Measurements from ENCODE around the gene ERBB2. TPM values are rescaled to one million over a fixed set of nuclear protein-coding genes. Genes with fewer than 3 reads are reported as not detected.
"Not testable (repeated sequence)": the region's sequence is repeated elsewhere in the genome, so short reads cannot be mapped to it uniquely, and the experiment has no call there.

ERBB2 gene
- total RNA-seq, 1 donor from 2014 or later, result 86.0 TPM

GRCh38 chr17:39759204-39759603 lies 59.3 kb downstream of the ERBB2 start:
- Mint-ChIP-seq H3K4me1 (ENCODE audit: low read depth) (peaks cover 20% of the 10 kb centered on the region), H3K36me3 (ENCODE audit: low read depth) (no peaks in the 10 kb centered on the region), H3K27me3 (ENCODE audit: low read depth) (peaks cover 14% of the 10 kb centered on the region), H3K27ac (ENCODE audit: unreplicated experiment) (no peak overlapping the region), H3K9me3 (ENCODE audit: low read depth) (no peaks in the 10 kb centered on the region), H3K4me3 (ENCODE audit: unreplicated experiment) (no peak overlapping the region)
- no peak for DNase-seq (ENCODE audit: low spot score)
- TF ChIP-seq CTCF (IDR thresholded peaks at IDR 0.05), result no peak

- no peak overlapping the region for H3K27ac Mint-ChIP-seq (ENCODE audit: unreplicated experiment)
- DNase-seq (ENCODE audit: low spot score), result no peak
- no peak overlapping the region for H3K4me3 Mint-ChIP-seq (ENCODE audit: unreplicated experiment)
- TF ChIP-seq CTCF (IDR thresholded peaks at IDR 0.05), result no peak
- peaks cover 4% of the 10 kb centered on the region for H3K9me3 Mint-ChIP-seq (ENCODE audit: low read depth)
- H3K27me3 Mint-ChIP-seq (ENCODE audit: low read depth), result peaks cover 31% of the 10 kb centered on the region
- H3K36me3 Mint-ChIP-seq (ENCODE audit: low read depth), result no peaks in the 10 kb centered on the region
- H3K4me1 Mint-ChIP-seq (ENCODE audit: low read depth), result peaks cover 14% of the 10 kb centered on the region
Observed at GRCh38 chr17:39761861-39762496, 62.1 kb downstream of the ERBB2 start.

GRCh38 chr17:39763051-39763820 lies 63.4 kb downstream of the ERBB2 start:
- peaks cover 34% of the 10 kb centered on the region for H3K27me3 Mint-ChIP-seq (ENCODE audit: low read depth)
- no peak overlapping the region for H3K4me3 Mint-ChIP-seq (ENCODE audit: unreplicated experiment)
- peaks cover 4% of the 10 kb centered on the region for H3K9me3 Mint-ChIP-seq (ENCODE audit: low read depth)
- H3K4me1 Mint-ChIP-seq (ENCODE audit: low read depth), result peaks cover 11% of the 10 kb centered on the region
- no peaks in the 10 kb centered on the region for H3K36me3 Mint-ChIP-seq (ENCODE audit: low read depth)
- TF ChIP-seq CTCF (IDR thresholded peaks at IDR 0.05), result no peak
- DNase-seq (ENCODE audit: low spot score), result no peak
- H3K27ac Mint-ChIP-seq (ENCODE audit: unreplicated experiment), result peak overlapping the region; percentile 53

- H3K27me3 Mint-ChIP-seq (ENCODE audit: low read depth), result peaks cover 33% of the 10 kb centered on the region
Observed at GRCh38 chr17:39764171-39764570, 64.3 kb downstream of the ERBB2 start.

GRCh38 chr17:39765175-39765574 lies 65.3 kb downstream of the ERBB2 start:
- Mint-ChIP-seq H3K36me3 (ENCODE audit: low read depth) (no peaks in the 10 kb centered on the region), H3K4me3 (ENCODE audit: unreplicated experiment) (no peak overlapping the region), H3K4me1 (ENCODE audit: low read depth) (peaks cover 11% of the 10 kb centered on the region), H3K27me3 (ENCODE audit: low read depth) (peaks cover 28% of the 10 kb centered on the region), H3K27ac (ENCODE audit: unreplicated experiment) (no peak overlapping the region), H3K9me3 (ENCODE audit: low read depth) (peaks cover 4% of the 10 kb centered on the region)
- TF ChIP-seq CTCF (IDR thresholded peaks at IDR 0.05), result no peak
- DNase-seq (ENCODE audit: low spot score), result no peak

More at GRCh38 chr17:39764171-39764570, 64.3 kb downstream of the ERBB2 start:
- H3K27ac Mint-ChIP-seq (ENCODE audit: unreplicated experiment); H3K4me3 Mint-ChIP-seq (ENCODE audit: unreplicated experiment); DNase-seq (ENCODE audit: low spot score); H3K36me3 Mint-ChIP-seq (ENCODE audit: low read depth); H3K9me3 Mint-ChIP-seq (ENCODE audit: low read depth): not testable (repeated sequence)
- peaks cover 11% of the 10 kb centered on the region for H3K4me1 Mint-ChIP-seq (ENCODE audit: low read depth)
